K562 (cell line): ENCODE measurements around the gene CCDC183. TPM values are rescaled to one million over a fixed set of nuclear protein-coding genes. Genes with fewer than 3 reads are reported as not detected.

Source experiments
- ARNT ChIP-seq, 2 experiments: fragments of 450-650 bp; IDR thresholded peaks; 2 replicates each; pipeline ENCODE4 v1.6.1; 2016; ENCODE audit warnings: mild to moderate bottlenecking in 1 of 2
- BDP1 ChIP-seq: IDR thresholded peaks from 3 replicates; pipeline ENCODE4 v1.6.1; 2011; ENCODE audit not compliant: insufficient read length, insufficient read depth
- BHLHE40 ChIP-seq: IDR thresholded peaks from 2 replicates; pipeline ENCODE4 v1.6.1; 2011; ENCODE audit warnings: low read length, improper control_type of control experiment
- BRD9 ChIP-seq: fragments of 450-650 bp; IDR thresholded peaks from 2 replicates; pipeline ENCODE4 v1.6.1; 2018; ENCODE audit warnings: low read depth; ENCODE audit not compliant: partially characterized antibody
- CBFA2T3 ChIP-seq: fragments of 450-650 bp; IDR thresholded peaks from 2 replicates; pipeline ENCODE4 v1.6.1; 2017
- CCNT2 ChIP-seq: IDR thresholded peaks from 2 replicates; pipeline ENCODE4 v1.6.1; 2011; ENCODE audit warnings: borderline replicate concordance, low read depth, mild to moderate bottlenecking, moderate library complexity, mixed read lengths, low read length; ENCODE audit not compliant: insufficient read length; ENCODE audit errors: extremely low read depth
- FOXP1 ChIP-seq: sonication (generic); formaldehyde crosslinking; IDR thresholded peaks from 2 replicates; pipeline ENCODE4 v1.8.0; 2022; ENCODE audit warnings: mild to moderate bottlenecking, missing genetic modification reagents
- GTF2A2 ChIP-seq: IDR thresholded peaks from 2 replicates; pipeline ENCODE4 v1.6.1; 2016; ENCODE audit warnings: mild to moderate bottlenecking, missing genetic modification characterization, missing compliant biosample characterization
- HDAC3 ChIP-seq: fragments of 450-650 bp; IDR thresholded peaks from 2 replicates; pipeline ENCODE4 v1.6.1; 2018; ENCODE audit warnings: borderline replicate concordance, mild to moderate bottlenecking, moderate library complexity; ENCODE audit not compliant: partially characterized antibody
- HNRNPH1 ChIP-seq: fragments of 200-400 bp; formaldehyde crosslinking; optimal IDR thresholded peaks from 2 replicates; pipeline ENCODE3; 2017; ENCODE audit warnings: low read depth, mild to moderate bottlenecking, low read length, moderate library complexity
- KLF6 ChIP-seq: fragments of 250-450 bp; sonication (Bioruptor Pico); IDR thresholded peaks from 2 replicates; pipeline ENCODE4 v1.4.0; 2020; ENCODE audit warnings: mild to moderate bottlenecking, moderate library complexity, borderline replicate concordance
- MECOM ChIP-seq: fragments of 250-450 bp; sonication (Bioruptor Pico); IDR thresholded peaks from 2 replicates; pipeline ENCODE4 v1.8.0; 2022; ENCODE audit warnings: inconsistent platforms
- MEF2D ChIP-seq: conservative IDR thresholded peaks from 2 replicates; pipeline ENCODE4 v1.6.1; 2016; ENCODE audit warnings: low read depth, missing genetic modification characterization, missing compliant biosample characterization
- RB1 ChIP-seq: fragments of 450-650 bp; IDR thresholded peaks from 2 replicates; pipeline ENCODE4 v1.6.1; 2017; ENCODE audit warnings: low read depth, mild to moderate bottlenecking
- SFPQ ChIP-seq: fragments of 200-400 bp; formaldehyde crosslinking; IDR thresholded peaks from 2 replicates; pipeline ENCODE4 v1.6.1; 2017; ENCODE audit warnings: mild to moderate bottlenecking, low read depth, low read length, moderate library complexity
- SIN3A ChIP-seq, 2 experiments: fragments of 150-350 bp in 1 of 2; IDR thresholded peaks; 2 replicates each; pipeline ENCODE4 v1.6.1; 2011 to 2016; ENCODE audit warnings: borderline replicate concordance in 2 of 2, low read depth in 2 of 2, low read length in 2 of 2, mild to moderate bottlenecking in 2 of 2, moderate library complexity in 2 of 2; ENCODE audit not compliant: control insufficient read depth in 1 of 2
- SLC30A9 ChIP-seq: fragments of 250-450 bp; sonication (Bioruptor Pico); IDR thresholded peaks from 2 replicates; pipeline ENCODE4 v1.8.0; 2022; ENCODE audit warnings: mild to moderate bottlenecking, moderate library complexity
- TCF7 ChIP-seq: sonication (generic); IDR thresholded peaks from 2 replicates; pipeline ENCODE4 v1.6.1; 2016; ENCODE audit warnings: antibody characterized with exemption, borderline replicate concordance
- TCF7L2 ChIP-seq: fragments of 150-350 bp; IDR thresholded peaks from 2 replicates; pipeline ENCODE4 v1.6.1; 2016; ENCODE audit warnings: low read depth, mild to moderate bottlenecking, low read length, moderate library complexity
- ZBTB26 ChIP-seq: fragments of 450-650 bp; formaldehyde crosslinking; IDR thresholded peaks from 2 replicates; pipeline ENCODE4 v1.4.0; 2022; ENCODE audit warnings: missing genetic modification characterization
- ZNF197 ChIP-seq: fragments of 200-800 bp; sonication (Bioruptor generic); IDR thresholded peaks from 2 replicates; pipeline ENCODE4 v1.6.1; 2016; ENCODE audit warnings: low read depth, missing genetic modification characterization, missing compliant biosample characterization
- ZNF212 ChIP-seq: fragments of 450-650 bp; formaldehyde crosslinking; IDR thresholded peaks from 2 replicates; pipeline ENCODE4 v1.4.0; 2020; ENCODE audit warnings: mild to moderate bottlenecking
- ZNF282 ChIP-seq: sonication (generic); formaldehyde crosslinking; IDR thresholded peaks from 2 replicates; pipeline ENCODE4 v1.8.1; 2023; ENCODE audit warnings: missing genetic modification reagents
- polyA plus RNA-seq, 8 experiments: library from polyadenylated mRNA; depleted of rRNA in 4 of 8; stranded (reverse) in 5 of 8; unstranded in 3 of 8; fragments of >200 nt; fragmentation: Nextera tagmentation in 2 of 8; fragmentation: Illumina TruSeq in 1 of 8; extraction: Ambion mirVana in 2 of 8; extraction: Trizol in 1 of 8; gene quantifications; 2 replicates each; pipeline versions ENCODE4 v1.2.1 to v1.2.3, GENCODE V29; 2011 to 2014; ENCODE audit warnings: inconsistent platforms in 1 of 8, missing spikeins in 1 of 8
- total RNA-seq, 7 experiments: library from RNA; depleted of rRNA in 6 of 7; stranded (reverse); fragments of >200 nt in 6 of 7; fragmentation: Illumina TruSeq in 2 of 7; extraction: Trizol in 2 of 7; gene quantifications; 2 replicates each; pipeline versions ENCODE4 v1.2.1 to v1.2.3, GENCODE V29; 2011 to 2021; ENCODE audit warnings: low replicate concordance in 1 of 7

CCDC183 gene
- total and polyA plus RNA-seq, 9 of the 15 experiments (the other 6 are each of a cell fraction or from before 2014, with no cell fraction given) = 0.21 to 0.60 (median 0.29) TPM; not detected in 4

- no peak for TF ChIP-seq MECOM (CRISPR knock-in tag)
- TF ChIP-seq HDAC3 = no peak
- TF ChIP-seq ARNT (IDR thresholded peaks at IDR 0.05) = no peak
- no peak for TF ChIP-seq MEF2D
- TF ChIP-seq TCF7L2 = no peak
- TF ChIP-seq BHLHE40 = peak; percentile 92
- no peak for TF ChIP-seq HNRNPH1
- TF ChIP-seq CBFA2T3 = no peak
- no peak for TF ChIP-seq ZNF212 (CRISPR knock-in tag)
- no peak for TF ChIP-seq ZBTB26
- no peak for TF ChIP-seq KLF6 (CRISPR knock-in tag)
- no peak for TF ChIP-seq SFPQ
- TF ChIP-seq TCF7 = no peak
- TF ChIP-seq ZNF282 (CRISPR knock-in tag) = no peak
- TF ChIP-seq BRD9 = no peak
- no peak for TF ChIP-seq GTF2A2
- TF ChIP-seq CCNT2 = peak; percentile 79
- no peak for TF ChIP-seq SLC30A9
- no peak; the same call in 1 of the 2 replicates for TF ChIP-seq FOXP1 (CRISPR knock-in tag)
- peak; percentile 74 for TF ChIP-seq RB1
- TF ChIP-seq BDP1 = no peak
- TF ChIP-seq SIN3A (IDR thresholded peaks at IDR 0.05; ENCODE audit: borderline replicate concordance in 2 of 2, control insufficient read depth in 1 of 2, low read depth in 2 of 2, low read length in 2 of 2) = peak; percentile 66 to 92; a peak in 3 of 4 replicates
- no peak for TF ChIP-seq ZNF197 (CRISPR knock-in tag)
Measured at GRCh38 chr9:136849038-136849959, 53.2 kb downstream of the CCDC183 start, which contains the start of gene PHPT1 (continued).
